ENCODE results near the gene GMDS.
A peak's percentile ranks its signal among the peaks of the same experiment; 100 is the strongest.

Gene GMDS

GRCh38 chr6:1832844-1833787, 412.3 kb downstream of the GMDS start:
- DNase-seq (ENCODE audit: low spot score): no peak

- DNase-seq (ENCODE audit: low spot score): no peak
These were observed 413.0 kb downstream of the GMDS start for GRCh38 chr6:1832358-1832757.

GRCh38 chr6:1827984-1828793, 417.2 kb downstream of the GMDS start:
- DNase-seq (ENCODE audit: low spot score): no peak

GRCh38 chr6:1825926-1826325, 419.5 kb downstream of the GMDS start:
- DNase-seq (ENCODE audit: low spot score): no peak

- no peak for DNase-seq (ENCODE audit: low spot score)
These were observed 420.1 kb downstream of the GMDS start for GRCh38 chr6:1825277-1825676.

GRCh38 chr6:1821513-1822183, 423.8 kb downstream of the GMDS start:
- no peak for DNase-seq (ENCODE audit: low spot score)

GRCh38 chr6:1821164-1821512, 424.3 kb downstream of the GMDS start:
- no peak for DNase-seq (ENCODE audit: low spot score)

- no peak for DNase-seq (ENCODE audit: low spot score)
These were observed 424.7 kb downstream of the GMDS start for GRCh38 chr6:1820714-1821113.

- no peak for DNase-seq (ENCODE audit: low spot score)
These were observed 425.2 kb downstream of the GMDS start for GRCh38 chr6:1820165-1820564.

- no peak for DNase-seq (ENCODE audit: low spot score)
These were observed 426.4 kb downstream of the GMDS start for GRCh38 chr6:1819007-1819406.

GRCh38 chr6:1817033-1817761, 428.2 kb downstream of the GMDS start:
- no peak for DNase-seq (ENCODE audit: low spot score)

- DNase-seq (ENCODE audit: low spot score): no peak
These were observed 429.5 kb downstream of the GMDS start for GRCh38 chr6:1815827-1816452.

- DNase-seq (ENCODE audit: low spot score): no peak
These were observed 431.1 kb downstream of the GMDS start for GRCh38 chr6:1814279-1814678.

- DNase-seq (ENCODE audit: low spot score): no peak
These were observed 432.9 kb downstream of the GMDS start for GRCh38 chr6:1812487-1812886.

- DNase-seq (ENCODE audit: low spot score): no peak
These were observed 433.4 kb downstream of the GMDS start for GRCh38 chr6:1812034-1812433.

- no peak for DNase-seq (ENCODE audit: low spot score)
These were observed 434.5 kb downstream of the GMDS start for GRCh38 chr6:1810880-1811279.

GRCh38 chr6:1809291-1809988, 436.0 kb downstream of the GMDS start:
- DNase-seq (ENCODE audit: low spot score): no peak

GRCh38 chr6:1806935-1807334, 438.5 kb downstream of the GMDS start:
- DNase-seq (ENCODE audit: low spot score): no peak

- DNase-seq (ENCODE audit: low spot score): peak; percentile 33
These were observed 442.7 kb downstream of the GMDS start for GRCh38 chr6:1802491-1803395.

GRCh38 chr6:1801401-1801800, 444.0 kb downstream of the GMDS start:
- DNase-seq (ENCODE audit: low spot score): no peak
